Tibial artery (tissue), 4 donors: ENCODE data around the gene ARID4A.

Source experiments
- DNase-seq, 2 donors: peaks; one replicate each; pipeline ENCODE4 v3.0.0-alpha.2; 2019
- H3K27ac ChIP-seq, 2 donors: fragments of 200-600 bp; sonication (generic) in 1 of 2; 1 replicate in 1 of 2; 2 replicates in 1 of 2; pipeline ENCODE4 v1.5.1; 2018 to 2019; ENCODE audit warnings: mild to moderate bottlenecking in 1 of 2
- H3K27me3 ChIP-seq, 2 donors: fragments of 200-600 bp; sonication (generic) in 1 of 2; one replicate each; pipeline versions ENCODE4 v1.5.1 to v1.6.0; 2016 to 2019
- H3K36me3 ChIP-seq, 3 donors: fragments of 200-600 bp; sonication (generic) in 2 of 3; one replicate each; pipeline ENCODE4 v1.5.1; 2016 to 2019; ENCODE audit warnings: mild to moderate bottlenecking in 2 of 3
- H3K4me1 ChIP-seq, 4 donors: fragments of 200-600 bp; sonication (generic) in 2 of 4; 1 replicate in 3 of 4; 2 replicates in 1 of 4; pipeline ENCODE4 v1.5.1; 2016 to 2019
- H3K4me3 ChIP-seq, 2 donors: fragments of 200-600 bp; sonication (generic) in 1 of 2; 1 replicate in 1 of 2; 2 replicates in 1 of 2; pipeline ENCODE4 v1.5.1; 2018 to 2019; ENCODE audit warnings: mild to moderate bottlenecking in 2 of 2
- H3K9me3 ChIP-seq, 3 donors: fragments of 200-600 bp; sonication (generic) in 1 of 3; one replicate each; pipeline ENCODE4 v1.5.1; 2016 to 2019
- intact Hi-C: fragments of 100-400 bp; cut with DNase I; formaldehyde crosslinking; loops from one replicate; pipeline ENCODE4 v1.15.0; 2023; ENCODE audit warnings: low total_unique reads
- TF ChIP-seq, protein P1 (sequence below), 2 experiments: fragments of 200-600 bp in 1 of 2; fragments of 450-650 bp in 1 of 2; IDR thresholded peaks; one replicate each; pipeline ENCODE4 v1.5.1; 2017 to 2019; ENCODE audit warnings: antibody characterized with exemption in 2 of 2, mild to moderate bottlenecking in 1 of 2, moderate library complexity in 1 of 2

ARID4A gene

DNA sequence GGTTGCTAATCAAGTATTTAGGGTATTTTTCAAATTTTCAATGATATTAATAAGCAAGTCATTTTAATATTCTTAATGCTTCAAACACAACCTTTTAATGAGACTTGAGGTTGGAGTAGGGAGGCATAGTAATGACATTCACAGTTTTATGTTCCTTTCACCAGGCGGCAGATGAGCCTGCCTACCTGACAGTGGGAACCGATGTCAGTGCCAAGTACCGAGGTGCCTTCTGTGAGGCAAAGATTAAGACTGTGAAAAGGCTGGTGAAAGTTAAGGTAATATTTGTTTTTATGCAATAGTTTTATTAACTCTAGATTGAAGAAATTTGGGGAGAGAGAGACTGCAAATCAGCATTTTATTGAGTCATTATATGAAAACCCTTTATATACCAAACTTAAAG lies 3.1 kb downstream of the ARID4A start:
- no peaks in the 10 kb centered on the region for H3K9me3 ChIP-seq
- H3K36me3 ChIP-seq, result peaks cover 14 to 26% (median 21%) of the 10 kb centered on the region in 3 donors
- no peak overlapping the region for H3K4me3 ChIP-seq
- H3K27me3 ChIP-seq, result no peaks in the 10 kb centered on the region
- intact Hi-C loops, result no loop called here
- H3K27ac ChIP-seq, result no peak overlapping the region
- TF ChIP-seq, protein P1, sequence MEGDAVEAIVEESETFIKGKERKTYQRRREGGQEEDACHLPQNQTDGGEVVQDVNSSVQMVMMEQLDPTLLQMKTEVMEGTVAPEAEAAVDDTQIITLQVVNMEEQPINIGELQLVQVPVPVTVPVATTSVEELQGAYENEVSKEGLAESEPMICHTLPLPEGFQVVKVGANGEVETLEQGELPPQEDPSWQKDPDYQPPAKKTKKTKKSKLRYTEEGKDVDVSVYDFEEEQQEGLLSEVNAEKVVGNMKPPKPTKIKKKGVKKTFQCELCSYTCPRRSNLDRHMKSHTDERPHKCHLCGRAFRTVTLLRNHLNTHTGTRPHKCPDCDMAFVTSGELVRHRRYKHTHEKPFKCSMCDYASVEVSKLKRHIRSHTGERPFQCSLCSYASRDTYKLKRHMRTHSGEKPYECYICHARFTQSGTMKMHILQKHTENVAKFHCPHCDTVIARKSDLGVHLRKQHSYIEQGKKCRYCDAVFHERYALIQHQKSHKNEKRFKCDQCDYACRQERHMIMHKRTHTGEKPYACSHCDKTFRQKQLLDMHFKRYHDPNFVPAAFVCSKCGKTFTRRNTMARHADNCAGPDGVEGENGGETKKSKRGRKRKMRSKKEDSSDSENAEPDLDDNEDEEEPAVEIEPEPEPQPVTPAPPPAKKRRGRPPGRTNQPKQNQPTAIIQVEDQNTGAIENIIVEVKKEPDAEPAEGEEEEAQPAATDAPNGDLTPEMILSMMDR (IDR thresholded peaks at IDR 0.05), result no peak
- no peak for DNase-seq
- peaks cover 0 to 23% (median 12%) of the 10 kb centered on the region in 4 donors for H3K4me1 ChIP-seq

DNA sequence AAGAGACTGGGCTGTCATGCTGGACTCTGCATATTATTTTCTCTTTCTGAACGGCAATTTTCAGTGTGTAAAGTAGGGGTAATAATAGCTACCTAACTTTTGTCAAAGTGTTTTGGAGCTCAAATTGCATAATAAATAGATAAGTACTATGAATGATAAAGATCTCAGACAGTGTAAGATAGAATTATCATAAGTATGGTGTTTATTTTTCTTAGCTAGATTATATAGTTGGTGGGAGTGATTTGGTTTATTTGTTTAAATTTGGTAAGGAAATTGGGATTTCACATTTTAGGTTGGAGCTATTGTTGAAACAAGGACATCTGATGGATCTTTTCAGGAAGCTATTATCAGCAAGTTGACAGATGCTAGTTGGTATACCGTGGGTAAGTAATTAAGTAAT lies 7.4 kb downstream of the ARID4A start:
- peaks cover 22 to 41% (median 35%) of the 10 kb centered on the region in 3 donors for H3K36me3 ChIP-seq
- intact Hi-C loops, result no loop called here

DNA sequence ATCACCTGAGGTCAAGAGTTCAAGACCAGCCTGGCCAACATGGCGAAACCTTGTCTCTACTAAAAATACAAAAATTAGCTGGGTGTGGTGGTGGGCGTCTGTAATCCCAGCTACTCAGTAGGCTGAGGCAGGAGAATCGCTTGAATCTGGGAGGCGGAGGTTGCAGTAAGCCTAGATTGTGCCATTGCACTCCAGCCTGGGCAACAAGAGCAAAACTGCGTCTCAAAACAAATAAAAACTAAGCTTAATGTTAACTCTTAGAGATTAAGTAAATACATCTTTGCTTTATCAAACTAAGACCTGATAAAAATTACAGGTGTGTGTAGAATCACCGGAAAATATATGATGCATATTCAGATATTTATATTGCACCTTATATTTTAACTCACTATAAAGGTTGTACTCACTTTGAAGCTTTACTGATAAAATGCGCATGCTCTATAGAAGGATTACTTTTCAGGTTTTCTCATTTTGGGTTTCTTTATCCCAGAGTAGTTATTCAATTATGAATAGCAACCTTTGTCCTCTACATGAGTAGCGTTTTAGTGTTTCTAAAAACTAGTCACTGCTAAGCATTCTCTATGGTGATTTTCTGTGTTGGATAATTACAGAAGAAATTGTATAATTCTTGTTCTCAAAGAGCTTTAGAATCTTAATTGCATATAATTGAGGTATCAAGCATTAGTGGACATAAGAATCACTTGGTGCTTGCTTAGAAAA lies 9.4 kb downstream of the ARID4A start:
- H3K4me1 ChIP-seq, result peaks cover 0 to under 1% (median 0%) of the 10 kb centered on the region in 4 donors
- DNase-seq, result no peak
- TF ChIP-seq, protein P1 (IDR thresholded peaks at IDR 0.05), result no peak

More for the DNA sequence above, 7.4 kb downstream of the ARID4A start:
- Histone ChIP-seq H3K9me3 (no peaks in the 10 kb centered on the region), H3K4me3 (no peak overlapping the region), H3K27me3 (no peaks in the 10 kb centered on the region), H3K27ac (no peak overlapping the region), H3K4me1 (peaks cover 0 to 9% (median 5%) of the 10 kb centered on the region in 4 donors)
- no peak for DNase-seq
- TF ChIP-seq, protein P1 (IDR thresholded peaks at IDR 0.05), result no peak

DNA sequence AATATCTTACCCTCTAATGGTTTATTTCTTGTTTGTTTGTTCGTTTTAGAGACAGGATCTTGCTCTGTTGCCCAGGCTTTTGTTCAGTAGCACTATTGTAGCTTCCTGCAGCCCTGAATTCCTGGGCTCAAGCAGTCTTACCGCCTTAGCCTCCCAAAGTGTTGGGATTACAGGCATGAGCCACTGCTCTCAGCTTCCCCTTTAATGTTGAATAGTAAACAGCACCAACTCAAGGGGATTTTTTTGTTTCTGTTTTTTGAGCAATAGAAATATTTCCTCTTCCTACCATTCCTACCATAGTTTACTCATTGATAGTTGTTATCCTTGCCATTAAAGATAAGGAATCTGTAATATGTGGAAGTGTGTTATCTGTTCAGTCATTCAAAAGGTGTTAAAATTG lies 10.7 kb downstream of the ARID4A start:
- H3K4me1 ChIP-seq, result no peaks in the 10 kb centered on the region

More for the DNA sequence above, 9.4 kb downstream of the ARID4A start:
- H3K9me3 ChIP-seq, result no peaks in the 10 kb centered on the region
- no peak overlapping the region for H3K4me3 ChIP-seq
- no peaks in the 10 kb centered on the region for H3K27me3 ChIP-seq
- H3K36me3 ChIP-seq, result peaks cover 30 to 43% (median 35%) of the 10 kb centered on the region in 3 donors
- no peak overlapping the region for H3K27ac ChIP-seq
- intact Hi-C loops, result no loop called here

DNA sequence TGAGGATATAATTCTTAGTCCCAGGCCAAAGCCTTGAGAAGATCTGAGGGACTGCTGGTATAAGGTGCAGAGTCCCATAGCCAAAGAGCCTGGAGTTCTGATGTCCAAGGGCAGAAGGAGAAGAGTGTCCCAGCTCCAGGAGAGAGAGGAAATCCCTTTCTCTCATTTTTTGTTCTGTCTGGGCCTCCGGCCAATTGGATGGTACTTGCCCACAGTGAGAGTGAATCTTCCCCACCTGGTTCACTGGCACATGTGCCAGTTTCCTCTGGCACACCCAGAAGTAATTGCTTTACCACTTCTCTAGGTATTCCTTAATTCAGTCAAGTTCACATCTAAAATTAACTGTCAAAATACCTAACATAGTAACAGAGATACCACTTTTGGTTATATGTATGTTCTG lies 15.3 kb downstream of the ARID4A start:
- TF ChIP-seq, protein P1 (IDR thresholded peaks at IDR 0.05), result no peak
- no peaks in the 10 kb centered on the region for H3K9me3 ChIP-seq
- H3K27ac ChIP-seq, result no peak overlapping the region
- intact Hi-C loops, result no loop called here
- H3K4me3 ChIP-seq, result no peak overlapping the region
- no peaks in the 10 kb centered on the region for H3K4me1 ChIP-seq
- H3K27me3 ChIP-seq, result no peaks in the 10 kb centered on the region
- no peak for DNase-seq
- peaks cover 20 to 41% (median 21%) of the 10 kb centered on the region in 3 donors for H3K36me3 ChIP-seq

More for the DNA sequence above, 10.7 kb downstream of the ARID4A start:
- Histone ChIP-seq H3K9me3 (no peaks in the 10 kb centered on the region), H3K27ac (no peak overlapping the region), H3K27me3 (no peaks in the 10 kb centered on the region), H3K36me3 (peaks cover 27 to 37% (median 28%) of the 10 kb centered on the region in 3 donors), H3K4me3 (no peak overlapping the region)
- intact Hi-C loops, result no loop called here
- TF ChIP-seq, protein P1 (IDR thresholded peaks at IDR 0.05), result no peak
- no peak for DNase-seq
